ENCODE measurements around the gene WDR33.

The WDR33 gene

DNA sequence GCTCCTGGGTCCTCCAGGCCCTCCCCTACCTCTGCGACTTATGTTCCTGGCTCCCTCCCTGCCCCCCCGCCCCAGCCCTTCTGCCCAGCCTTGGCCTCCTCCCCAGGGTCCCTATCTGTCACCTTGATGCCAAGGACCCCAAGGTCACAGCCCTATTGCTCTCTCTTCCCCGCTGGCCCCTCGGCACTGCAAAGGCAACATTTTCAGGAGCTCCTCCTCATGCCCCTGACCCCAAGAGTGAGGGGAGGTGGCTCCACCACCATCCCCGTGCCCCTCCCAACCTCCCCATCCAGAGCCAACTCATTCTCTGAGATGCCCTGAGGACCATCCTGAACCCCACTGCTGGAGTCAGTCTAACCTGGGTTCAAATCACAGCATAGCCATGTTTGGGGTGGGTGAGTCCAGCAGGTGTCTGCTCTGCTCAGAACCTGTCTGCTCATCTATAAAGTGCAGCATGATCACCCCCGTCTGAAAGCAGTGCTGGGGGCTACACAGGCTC lies 147.4 kb downstream of the WDR33 start:
- TF ChIP-seq, protein P1, sequence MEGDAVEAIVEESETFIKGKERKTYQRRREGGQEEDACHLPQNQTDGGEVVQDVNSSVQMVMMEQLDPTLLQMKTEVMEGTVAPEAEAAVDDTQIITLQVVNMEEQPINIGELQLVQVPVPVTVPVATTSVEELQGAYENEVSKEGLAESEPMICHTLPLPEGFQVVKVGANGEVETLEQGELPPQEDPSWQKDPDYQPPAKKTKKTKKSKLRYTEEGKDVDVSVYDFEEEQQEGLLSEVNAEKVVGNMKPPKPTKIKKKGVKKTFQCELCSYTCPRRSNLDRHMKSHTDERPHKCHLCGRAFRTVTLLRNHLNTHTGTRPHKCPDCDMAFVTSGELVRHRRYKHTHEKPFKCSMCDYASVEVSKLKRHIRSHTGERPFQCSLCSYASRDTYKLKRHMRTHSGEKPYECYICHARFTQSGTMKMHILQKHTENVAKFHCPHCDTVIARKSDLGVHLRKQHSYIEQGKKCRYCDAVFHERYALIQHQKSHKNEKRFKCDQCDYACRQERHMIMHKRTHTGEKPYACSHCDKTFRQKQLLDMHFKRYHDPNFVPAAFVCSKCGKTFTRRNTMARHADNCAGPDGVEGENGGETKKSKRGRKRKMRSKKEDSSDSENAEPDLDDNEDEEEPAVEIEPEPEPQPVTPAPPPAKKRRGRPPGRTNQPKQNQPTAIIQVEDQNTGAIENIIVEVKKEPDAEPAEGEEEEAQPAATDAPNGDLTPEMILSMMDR (IDR thresholded peaks at IDR 0.05; ENCODE audit: low read depth, low read length): no peak
- no peak overlapping the region for H3K27ac ChIP-seq
- H3K36me3 ChIP-seq: no peaks in the 10 kb centered on the region
- no peaks in the 10 kb centered on the region for H3K27me3 ChIP-seq (ENCODE audit: insufficient read depth, low read depth, severe bottlenecking)
- DNase-seq: no peak
- H3K9me3 ChIP-seq (ENCODE audit: severe bottlenecking): peaks cover 3% of the 10 kb centered on the region
- no peak overlapping the region for H3K4me3 ChIP-seq (ENCODE audit: low read depth, low read length)

DNA sequence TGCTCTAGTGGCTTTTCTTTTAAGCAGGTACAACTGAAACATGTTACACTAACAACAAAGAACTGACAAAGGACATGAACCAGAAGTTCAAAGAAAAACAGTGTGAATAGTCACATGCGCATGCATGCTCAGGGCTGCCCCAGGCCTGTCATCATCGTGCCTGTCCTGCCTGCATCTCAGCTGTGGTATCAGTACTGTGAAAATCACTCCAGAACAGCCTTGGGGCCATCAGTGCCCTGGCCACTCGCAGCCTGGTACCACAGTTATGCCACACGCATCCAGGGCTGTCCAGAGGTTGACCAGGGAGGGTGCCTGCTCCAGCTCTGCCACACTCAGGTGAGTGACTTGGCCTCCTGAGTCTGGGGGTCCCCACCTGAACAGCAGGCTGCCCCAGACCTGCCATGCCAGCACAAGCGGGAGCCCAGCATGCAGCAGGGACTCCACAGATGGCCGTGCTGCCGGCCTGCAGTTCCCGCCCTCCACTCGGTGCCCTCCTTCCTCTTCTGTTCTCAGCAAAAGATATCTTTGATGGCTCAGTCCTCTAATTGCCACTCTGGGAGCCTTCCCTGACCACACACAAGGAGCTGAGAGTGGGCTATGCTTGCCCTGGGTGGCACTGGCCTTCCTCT lies 147.9 kb downstream of the WDR33 start:
- H3K4me3 ChIP-seq (ENCODE audit: low read depth, low read length): no peak overlapping the region
- no peak for DNase-seq
- no peaks in the 10 kb centered on the region for H3K27me3 ChIP-seq (ENCODE audit: insufficient read depth, low read depth, severe bottlenecking)
- no peaks in the 10 kb centered on the region for H3K36me3 ChIP-seq
- peaks cover 3% of the 10 kb centered on the region for H3K9me3 ChIP-seq (ENCODE audit: severe bottlenecking)
- no peak overlapping the region for H3K27ac ChIP-seq
- TF ChIP-seq, protein P1 (IDR thresholded peaks at IDR 0.05; ENCODE audit: low read depth, low read length): no peak

DNA sequence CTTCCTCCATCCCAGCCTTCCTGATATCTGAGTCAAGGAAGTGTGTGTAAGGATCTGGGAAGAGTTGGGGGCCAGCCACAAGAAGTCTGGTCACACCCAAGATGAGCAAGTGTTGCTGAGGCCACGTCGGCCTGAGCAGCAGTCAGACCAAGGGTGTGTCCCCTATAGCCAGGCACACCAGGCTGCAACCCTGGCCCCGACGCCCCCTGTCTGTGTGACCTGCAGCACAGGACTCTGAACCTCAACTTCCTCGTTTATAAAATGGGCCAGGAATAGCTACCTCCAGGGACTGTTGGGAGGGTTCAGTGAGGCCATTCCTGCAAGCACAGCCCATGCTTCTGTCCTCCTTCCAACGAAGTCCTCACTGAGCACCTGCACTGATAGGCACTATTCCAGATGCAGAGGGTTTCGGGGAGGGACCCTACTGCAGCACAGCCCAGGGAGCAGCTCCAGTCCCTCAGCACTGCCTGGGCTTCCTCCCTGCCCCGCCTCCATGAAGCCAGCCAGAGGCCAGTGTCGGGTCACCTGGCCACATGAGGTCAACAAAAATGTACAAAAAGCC lies 148.9 kb downstream of the WDR33 start:
- Histone ChIP-seq H3K9me3 (ENCODE audit: severe bottlenecking) (peaks cover 3% of the 10 kb centered on the region), H3K27me3 (ENCODE audit: insufficient read depth, low read depth, severe bottlenecking) (no peaks in the 10 kb centered on the region), H3K27ac (no peak overlapping the region), H3K4me3 (ENCODE audit: low read depth, low read length) (no peak overlapping the region), H3K36me3 (no peaks in the 10 kb centered on the region)
- DNase-seq: no peak
- TF ChIP-seq, protein P1 (IDR thresholded peaks at IDR 0.05; ENCODE audit: low read depth, low read length): no peak

DNA sequence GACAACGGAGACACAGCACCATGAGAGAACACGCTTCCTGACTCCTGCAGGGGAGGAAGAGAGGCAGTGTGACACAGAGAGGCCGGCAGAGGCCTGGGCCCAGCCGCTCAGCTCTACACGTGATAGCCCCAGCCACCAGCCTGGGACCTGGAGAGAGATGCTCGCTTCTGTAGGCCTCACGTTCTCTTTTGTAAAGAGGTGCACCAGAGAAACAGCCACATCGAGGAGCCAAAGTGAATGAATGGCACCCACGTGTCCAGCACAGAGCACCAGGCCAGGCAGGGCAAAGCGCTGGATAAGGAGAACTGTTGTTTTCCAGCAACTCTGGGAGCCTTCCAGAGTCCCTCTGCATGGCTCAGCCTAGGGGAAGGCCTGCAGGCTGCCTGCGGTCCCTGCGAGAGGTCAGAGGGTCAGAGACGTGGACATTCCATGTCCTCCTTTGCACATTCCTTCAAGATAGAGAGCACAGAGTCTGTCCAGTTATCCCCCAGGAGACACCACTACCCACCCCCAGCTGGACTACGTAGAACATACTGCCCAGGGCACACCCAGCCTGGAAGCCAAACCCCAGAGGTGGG lies 149.8 kb downstream of the WDR33 start:
- Histone ChIP-seq H3K4me3 (ENCODE audit: low read depth, low read length) (no peak overlapping the region), H3K9me3 (ENCODE audit: severe bottlenecking) (peaks cover 3% of the 10 kb centered on the region), H3K27ac (no peak overlapping the region), H3K36me3 (no peaks in the 10 kb centered on the region), H3K27me3 (ENCODE audit: insufficient read depth, low read depth, severe bottlenecking) (no peaks in the 10 kb centered on the region)
- TF ChIP-seq, protein P1 (IDR thresholded peaks at IDR 0.05; ENCODE audit: low read depth, low read length): no peak
- DNase-seq: no peak

DNA sequence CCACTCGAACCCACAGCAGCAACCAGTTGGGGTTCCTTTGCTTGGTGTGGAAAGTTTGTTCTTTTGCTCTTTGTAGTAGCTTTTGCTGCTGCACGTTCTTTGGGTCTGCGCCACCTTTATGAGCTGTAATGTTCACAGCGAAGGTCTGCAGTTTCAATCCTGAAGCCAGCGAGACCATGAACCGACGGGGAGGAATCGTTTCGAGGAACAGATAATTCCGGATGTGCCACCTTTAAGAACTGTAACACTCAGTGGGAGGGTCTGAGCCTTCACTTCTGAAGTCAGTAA lies 150.7 kb downstream of the WDR33 start:
- H3K36me3 ChIP-seq: no peaks in the 10 kb centered on the region
- peaks cover 3% of the 10 kb centered on the region for H3K9me3 ChIP-seq (ENCODE audit: severe bottlenecking)
- TF ChIP-seq, protein P1 (IDR thresholded peaks at IDR 0.05; ENCODE audit: low read depth, low read length): no peak
- H3K4me3 ChIP-seq (ENCODE audit: low read depth, low read length): no peak overlapping the region
- no peak for DNase-seq
- no peaks in the 10 kb centered on the region for H3K27me3 ChIP-seq (ENCODE audit: insufficient read depth, low read depth, severe bottlenecking)
- H3K27ac ChIP-seq: no peak overlapping the region
